Measurements from ENCODE around the gene ANKRD13B.

ANKRD13B gene

GRCh38 chr17:29566473-29567303, 26.2 kb upstream of the ANKRD13B start, which contains the start of gene ABHD15 (continued):
- TF ChIP-seq ELK4 (IDR thresholded peaks at IDR 0.05; ENCODE audit: borderline replicate concordance, low read depth, low read length) (no peak), ZNF133 (tag by site-specific recombination; IDR thresholded peaks at IDR 0.05) (no peak), ZNF747 (tag by site-specific recombination; IDR thresholded peaks at IDR 0.05) (no peak), HIC1 (tag by site-specific recombination; IDR thresholded peaks at IDR 0.05) (no peak), KLF17 (tag by site-specific recombination; IDR thresholded peaks at IDR 0.05) (no peak), ZBTB1 (tag by site-specific recombination; IDR thresholded peaks at IDR 0.05) (no peak), ZNF121 (tag by site-specific recombination; IDR thresholded peaks at IDR 0.05) (peak; percentile 71; the same call in 1 of the 2 replicates), ZNF248 (tag by site-specific recombination; IDR thresholded peaks at IDR 0.05) (no peak), ZNF311 (tag by site-specific recombination; IDR thresholded peaks at IDR 0.05; ENCODE audit: borderline replicate concordance) (no peak), ZNF138 (tag by site-specific recombination; IDR thresholded peaks at IDR 0.05; ENCODE audit: borderline replicate concordance) (no peak), TRIM28 (IDR thresholded peaks at IDR 0.05; ENCODE audit: borderline replicate concordance, low read length) (no peak), IKZF3 (tag by site-specific recombination; IDR thresholded peaks at IDR 0.05) (no peak), SCRT2 (tag by site-specific recombination; IDR thresholded peaks at IDR 0.05) (peak; percentile 97), SALL2 (tag by site-specific recombination; IDR thresholded peaks at IDR 0.05; ENCODE audit: borderline replicate concordance) (no peak), ZSCAN18 (tag by site-specific recombination; IDR thresholded peaks at IDR 0.05) (no peak), ZBTB7A (tag by site-specific recombination; IDR thresholded peaks at IDR 0.05; ENCODE audit: low read depth) (no peak), EGR2 (tag by site-specific recombination; IDR thresholded peaks at IDR 0.05; ENCODE audit: low read depth) (peak; percentile 39; the same call in 1 of the 2 replicates), MZF1 (tag by site-specific recombination; IDR thresholded peaks at IDR 0.05; ENCODE audit: borderline replicate concordance) (no peak), ZNF449 (tag by site-specific recombination; IDR thresholded peaks at IDR 0.05) (no peak), ZSCAN4 (tag by site-specific recombination; IDR thresholded peaks at IDR 0.05) (no peak), ZNF561 (tag by site-specific recombination; IDR thresholded peaks at IDR 0.05; ENCODE audit: borderline replicate concordance) (0 out of 2 replicates have a peak, but pooled peaks have one; percentile 24), GFI1B (tag by site-specific recombination; IDR thresholded peaks at IDR 0.05) (no peak), ZNF792 (tag by site-specific recombination; IDR thresholded peaks at IDR 0.05) (no peak), GLIS2 (tag by site-specific recombination; IDR thresholded peaks at IDR 0.05) (peak; percentile 70), ZIC2 (tag by site-specific recombination; IDR thresholded peaks at IDR 0.05) (no peak), PRDM4 (tag by site-specific recombination; IDR thresholded peaks at IDR 0.05) (no peak), ZNF645 (tag by site-specific recombination; IDR thresholded peaks at IDR 0.05) (no peak)
